ENCODE measurements around the gene GASK1B.

DNA sequence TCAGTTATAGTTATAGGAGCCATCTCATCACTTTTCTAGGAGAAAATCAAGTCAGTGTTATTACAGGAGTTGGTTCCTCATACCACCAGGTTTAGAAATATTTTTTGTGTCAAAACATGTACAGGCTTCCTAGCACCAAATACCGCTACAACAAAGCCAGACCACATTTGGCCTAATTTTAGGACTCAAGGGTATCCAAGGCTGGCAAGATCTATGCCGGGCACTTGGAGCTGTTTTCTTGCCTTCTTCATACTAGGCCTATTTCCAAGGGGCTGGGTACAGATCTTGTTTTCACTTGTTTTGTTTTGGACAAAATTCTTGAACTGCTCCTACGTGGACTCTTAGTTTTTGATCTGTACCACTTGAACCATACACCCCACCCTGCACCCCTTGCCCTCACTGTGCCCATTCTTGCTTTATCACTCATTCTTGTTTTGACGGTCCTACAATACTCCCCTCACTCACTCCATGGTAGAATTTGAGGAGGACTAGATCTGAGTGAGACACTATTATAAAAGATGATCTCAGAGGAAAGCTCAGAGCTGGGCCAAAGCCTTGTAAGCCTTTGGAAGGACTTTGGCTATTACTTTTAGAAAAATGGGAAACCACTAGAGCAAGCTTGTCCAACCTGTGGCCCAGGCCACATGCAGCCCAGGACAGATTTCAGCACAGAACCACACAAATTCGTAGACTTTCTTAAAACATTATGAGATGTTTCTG lies 19.8 kb upstream of the GASK1B start:
- TF ChIP-seq, protein P1, sequence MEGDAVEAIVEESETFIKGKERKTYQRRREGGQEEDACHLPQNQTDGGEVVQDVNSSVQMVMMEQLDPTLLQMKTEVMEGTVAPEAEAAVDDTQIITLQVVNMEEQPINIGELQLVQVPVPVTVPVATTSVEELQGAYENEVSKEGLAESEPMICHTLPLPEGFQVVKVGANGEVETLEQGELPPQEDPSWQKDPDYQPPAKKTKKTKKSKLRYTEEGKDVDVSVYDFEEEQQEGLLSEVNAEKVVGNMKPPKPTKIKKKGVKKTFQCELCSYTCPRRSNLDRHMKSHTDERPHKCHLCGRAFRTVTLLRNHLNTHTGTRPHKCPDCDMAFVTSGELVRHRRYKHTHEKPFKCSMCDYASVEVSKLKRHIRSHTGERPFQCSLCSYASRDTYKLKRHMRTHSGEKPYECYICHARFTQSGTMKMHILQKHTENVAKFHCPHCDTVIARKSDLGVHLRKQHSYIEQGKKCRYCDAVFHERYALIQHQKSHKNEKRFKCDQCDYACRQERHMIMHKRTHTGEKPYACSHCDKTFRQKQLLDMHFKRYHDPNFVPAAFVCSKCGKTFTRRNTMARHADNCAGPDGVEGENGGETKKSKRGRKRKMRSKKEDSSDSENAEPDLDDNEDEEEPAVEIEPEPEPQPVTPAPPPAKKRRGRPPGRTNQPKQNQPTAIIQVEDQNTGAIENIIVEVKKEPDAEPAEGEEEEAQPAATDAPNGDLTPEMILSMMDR (conservative IDR thresholded peaks at IDR 0.05), result no peak
- no peak for TF ChIP-seq ZFX (IDR thresholded peaks at IDR 0.05)

Data from C4-2B (cell line).